MCF 10A (cell line): Measurements from ENCODE around the gene RINT1. TPM values are rescaled to one million over a fixed set of nuclear protein-coding genes. Genes with fewer than 3 reads are reported as not detected.

Experiments
- BruUV-seq: library from RNA; stranded (reverse); fragments of 400-500 nt; replicated peaks from 2 replicates; lab custom pipeline; 2021; lab: Mats Ljungman, UMichigan
- CTCF ChIA-PET: fragments of 300-600 bp; sonication (Branson Sonifier 250); formaldehyde crosslinking; extraction: SDS; loops from one replicate; lab custom pipeline; 2021; ENCODE audit warnings: antibody characterized with exemption, inconsistent platforms; lab: Yijun Ruan, JAX
- POLR2A ChIA-PET: fragments of 300-600, 350-650 bp; sonication (Branson Sonifier 250); formaldehyde crosslinking; extraction: SDS; loops from one replicate; lab custom pipeline; 2020; ENCODE audit warnings: antibody characterized with exemption, inconsistent platforms; lab: Yijun Ruan, JAX
- DNase-seq: peaks from one replicate; pipeline ENCODE4 v3.0.0-alpha.2; 2018; ENCODE audit not compliant: unreplicated experiment
- H3K27ac Mint-ChIP-seq: one replicate; pipeline ENCODE4 v1.8.0; 2022; ENCODE audit warnings: mild to moderate bottlenecking, low read depth, mixed read lengths; ENCODE audit not compliant: unreplicated experiment
- H3K27me3 Mint-ChIP-seq: one replicate; pipeline ENCODE4 v1.8.0; 2022; ENCODE audit warnings: mixed read lengths; ENCODE audit not compliant: insufficient read depth, unreplicated experiment
- H3K36me3 Mint-ChIP-seq: one replicate; pipeline ENCODE4 v1.8.0; 2022; ENCODE audit warnings: mild to moderate bottlenecking, moderate library complexity, mixed read lengths; ENCODE audit not compliant: insufficient read depth, unreplicated experiment
- H3K4me1 Mint-ChIP-seq: one replicate; pipeline ENCODE4 v1.8.0; 2022; ENCODE audit warnings: mixed read lengths; ENCODE audit not compliant: insufficient read depth, unreplicated experiment
- H3K4me3 Mint-ChIP-seq: one replicate; pipeline ENCODE4 v1.8.0; 2022; ENCODE audit warnings: mild to moderate bottlenecking, moderate library complexity, mixed read lengths; ENCODE audit not compliant: unreplicated experiment
- H3K9me3 Mint-ChIP-seq: one replicate; pipeline ENCODE4 v1.8.0; 2022; ENCODE audit warnings: mixed read lengths; ENCODE audit not compliant: unreplicated experiment
- intact Hi-C: fragments of 100-400 bp; cut with micrococcal nuclease; formaldehyde crosslinking; loops from 2 replicates; pipeline ENCODE4 v1.14.1; 2022
- total RNA-seq: library from RNA; stranded (reverse); gene quantifications from 2 replicates; pipeline ENCODE4 v1.2.3, GENCODE V29; 2022
- TF ChIP-seq, protein P1 (sequence below): fragments of 200-600 bp; IDR thresholded peaks from one replicate; pipeline ENCODE4 v1.8.0; 2022; ENCODE audit warnings: antibody characterized with exemption, mild to moderate bottlenecking; ENCODE audit not compliant: unreplicated experiment

RINT1 gene
- total RNA-seq, 1 experiment from 2014 or later: 29.2 TPM

DNA sequence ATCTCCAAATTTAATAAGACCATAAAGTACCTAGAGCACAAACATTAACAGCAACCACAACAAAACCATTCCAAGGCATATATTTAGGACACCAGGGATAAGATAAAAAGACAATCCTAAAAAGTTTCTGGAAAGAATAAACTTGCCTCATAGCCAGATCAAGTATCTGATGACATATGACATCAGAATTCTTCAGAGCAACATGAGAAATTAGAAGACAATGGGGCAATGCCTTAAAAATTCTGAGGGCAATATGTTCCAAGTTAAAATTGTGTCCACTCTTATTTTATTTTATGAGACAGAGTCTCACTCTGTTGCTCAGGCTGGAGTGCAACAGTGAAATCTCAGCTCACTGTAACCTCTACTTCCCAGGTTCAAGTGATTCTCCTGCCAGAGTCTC is 46.5 kb downstream of the RINT1 start:
- no peaks in the 10 kb centered on the region for H3K36me3 Mint-ChIP-seq
- no TSS peak for BruUV-seq

DNA sequence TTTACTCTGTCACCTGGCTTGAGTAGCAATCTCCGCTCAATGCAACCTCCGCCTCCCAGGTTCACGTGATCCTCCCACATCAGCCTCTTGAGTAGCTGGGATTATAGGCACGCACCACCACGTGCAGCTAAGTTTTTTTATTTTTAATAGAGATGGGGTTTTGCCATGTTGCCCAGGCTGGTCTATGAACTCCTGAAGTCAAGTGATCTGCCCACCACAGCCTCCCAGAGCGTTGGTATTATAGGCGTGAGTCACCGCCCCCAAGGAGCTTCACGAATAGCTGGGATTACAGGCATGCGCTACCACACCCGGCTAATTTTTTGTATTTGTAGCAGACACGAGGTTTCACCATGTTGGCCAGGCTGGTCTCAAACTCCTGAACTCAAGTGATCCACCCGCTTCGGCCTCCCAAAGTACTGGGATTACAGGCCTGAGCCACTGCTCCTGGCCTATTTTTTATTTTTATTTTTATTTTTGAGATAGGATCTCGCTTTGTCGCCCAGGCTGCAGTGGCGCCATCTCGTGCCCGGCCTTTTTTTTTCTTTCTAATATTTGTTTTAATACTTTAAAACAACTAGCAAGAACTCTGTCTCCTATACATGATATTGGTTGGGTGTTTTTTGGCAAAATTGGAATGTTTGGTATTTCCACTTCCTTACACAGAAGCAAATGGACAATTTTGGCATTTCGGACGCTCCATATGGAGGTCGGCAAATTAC is 48.2 kb downstream of the RINT1 start:
- TF ChIP-seq, protein P1, sequence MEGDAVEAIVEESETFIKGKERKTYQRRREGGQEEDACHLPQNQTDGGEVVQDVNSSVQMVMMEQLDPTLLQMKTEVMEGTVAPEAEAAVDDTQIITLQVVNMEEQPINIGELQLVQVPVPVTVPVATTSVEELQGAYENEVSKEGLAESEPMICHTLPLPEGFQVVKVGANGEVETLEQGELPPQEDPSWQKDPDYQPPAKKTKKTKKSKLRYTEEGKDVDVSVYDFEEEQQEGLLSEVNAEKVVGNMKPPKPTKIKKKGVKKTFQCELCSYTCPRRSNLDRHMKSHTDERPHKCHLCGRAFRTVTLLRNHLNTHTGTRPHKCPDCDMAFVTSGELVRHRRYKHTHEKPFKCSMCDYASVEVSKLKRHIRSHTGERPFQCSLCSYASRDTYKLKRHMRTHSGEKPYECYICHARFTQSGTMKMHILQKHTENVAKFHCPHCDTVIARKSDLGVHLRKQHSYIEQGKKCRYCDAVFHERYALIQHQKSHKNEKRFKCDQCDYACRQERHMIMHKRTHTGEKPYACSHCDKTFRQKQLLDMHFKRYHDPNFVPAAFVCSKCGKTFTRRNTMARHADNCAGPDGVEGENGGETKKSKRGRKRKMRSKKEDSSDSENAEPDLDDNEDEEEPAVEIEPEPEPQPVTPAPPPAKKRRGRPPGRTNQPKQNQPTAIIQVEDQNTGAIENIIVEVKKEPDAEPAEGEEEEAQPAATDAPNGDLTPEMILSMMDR: no peak
- H3K9me3 Mint-ChIP-seq: peaks cover 9% of the 10 kb centered on the region
- intact Hi-C loops: no loop called here
- H3K36me3 Mint-ChIP-seq: no peaks in the 10 kb centered on the region
- no TSS peak for BruUV-seq
- DNase-seq: no peak
- ChIA-PET CTCF (interaction anchor here (0.5 to 2.4 kb wide), 6 partner anchors 10 to 904 kb away, joined by 3 to 13 read pairs (median 3); no protein-coding TSS in a partner anchor), POLR2A (interaction anchor here (0.8 kb wide), 1 partner anchor 60 kb away, joined by 3 read pairs; no protein-coding TSS in a partner anchor)
- H3K27me3 Mint-ChIP-seq: no peaks in the 10 kb centered on the region
- no peak overlapping the region for H3K4me3 Mint-ChIP-seq
- no peak overlapping the region for H3K27ac Mint-ChIP-seq
- H3K4me1 Mint-ChIP-seq: no peaks in the 10 kb centered on the region

More for the DNA sequence above, 46.5 kb downstream of the RINT1 start:
- no peak overlapping the region for H3K27ac Mint-ChIP-seq
- H3K4me3 Mint-ChIP-seq: no peak overlapping the region
- intact Hi-C loops: no loop called here
- CTCF ChIA-PET: interaction anchor here (0.6 to 2.4 kb wide), 2 partner anchors 9 to 11 kb away, joined by 5 to 13 read pairs; no protein-coding TSS in a partner anchor
- POLR2A ChIA-PET: no interaction called here
- peaks cover 9% of the 10 kb centered on the region for H3K9me3 Mint-ChIP-seq
- H3K4me1 Mint-ChIP-seq: no peaks in the 10 kb centered on the region
- no peak for DNase-seq
- H3K27me3 Mint-ChIP-seq: no peaks in the 10 kb centered on the region
- TF ChIP-seq, protein P1: no peak

DNA sequence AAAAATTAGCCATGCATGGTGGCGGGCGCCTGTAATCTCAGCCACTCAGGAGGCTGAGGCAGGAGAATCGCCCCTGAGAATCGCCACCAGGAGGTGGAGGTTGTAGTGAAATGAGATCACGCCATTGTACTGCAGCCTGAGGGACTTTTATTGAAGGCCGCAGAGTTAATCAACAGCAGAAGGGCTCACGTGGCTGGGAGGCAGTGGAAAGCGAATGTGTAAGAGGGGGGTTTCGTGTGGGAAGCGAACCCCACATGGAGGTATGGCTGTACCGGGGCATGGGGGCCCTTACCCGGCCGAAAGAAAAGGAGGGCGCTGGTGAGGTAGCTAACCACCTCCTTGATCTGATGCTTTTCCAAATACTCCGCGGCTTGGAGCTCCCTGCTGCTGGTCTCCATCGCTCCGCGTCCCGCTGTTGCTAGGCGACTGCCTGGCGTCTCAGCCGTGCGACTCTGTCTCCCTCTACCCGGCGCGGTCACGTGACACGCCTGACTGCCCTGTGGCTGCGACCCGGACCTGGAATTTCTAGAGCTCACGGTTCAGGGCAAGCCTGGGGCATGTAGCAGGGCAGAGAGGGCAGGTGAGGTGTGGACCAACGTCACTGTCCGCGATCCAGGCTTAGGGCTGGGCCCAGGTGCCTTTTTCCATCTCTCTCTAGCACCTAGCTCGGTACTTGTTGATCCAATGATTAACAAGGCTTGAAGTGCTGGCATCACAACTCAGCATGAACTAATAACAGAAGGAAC is 49.2 kb downstream of the RINT1 start, which contains the start of gene EFCAB10:
TSS of gene EFCAB10 (minus strand) at position 428 of the 746 bp plus-strand sequence. CDS start at position 398, 30 bp downstream.
- DNase-seq: no peak
- intact Hi-C loops: no loop called here
- no peaks in the 10 kb centered on the region for H3K36me3 Mint-ChIP-seq
- no peaks in the 10 kb centered on the region for H3K27me3 Mint-ChIP-seq
- no peak within 1 kb of the TSS for H3K4me3 Mint-ChIP-seq
- ChIA-PET POLR2A (no interaction called here), CTCF (interaction anchor here (0.6 kb wide), 3 partner anchors 14 to 396 kb away, joined by 3 to 4 read pairs (median 3); no protein-coding TSS in a partner anchor)
- H3K9me3 Mint-ChIP-seq: peaks cover 9% of the 10 kb centered on the region
- no peak within 1 kb of the TSS for H3K27ac Mint-ChIP-seq
- BruUV-seq: no TSS peak
- TF ChIP-seq, protein P1: no peak
- no peaks in the 10 kb centered on the region for H3K4me1 Mint-ChIP-seq

DNA sequence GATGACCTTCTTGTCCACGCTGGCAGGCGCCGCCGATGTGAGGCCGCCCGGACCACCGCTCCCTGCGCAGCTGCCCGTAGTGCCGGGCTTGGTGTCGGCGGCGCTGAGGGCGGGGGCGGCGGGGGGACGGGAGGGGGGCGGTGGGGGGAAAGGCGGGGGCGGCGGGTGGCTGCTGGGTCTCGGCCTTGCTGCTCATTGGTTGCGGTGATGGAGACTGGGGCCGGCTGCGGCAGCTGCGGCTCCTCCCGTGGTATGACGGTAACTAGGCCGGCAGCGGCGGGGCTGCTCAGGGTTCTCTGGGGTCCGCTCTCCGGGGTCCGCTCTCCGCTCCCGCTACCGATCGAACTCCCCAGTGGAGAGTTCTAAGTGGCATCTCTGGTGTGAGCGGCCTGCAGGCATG is 51.1 kb downstream of the RINT1 start:
- H3K4me3 Mint-ChIP-seq: no peak overlapping the region
- ChIA-PET CTCF (no interaction called here), POLR2A (no interaction called here)
- no peaks in the 10 kb centered on the region for H3K27me3 Mint-ChIP-seq
- H3K27ac Mint-ChIP-seq: no peak overlapping the region
- intact Hi-C loops: no loop called here
- no TSS peak for BruUV-seq
- peaks cover 9% of the 10 kb centered on the region for H3K9me3 Mint-ChIP-seq
- no peaks in the 10 kb centered on the region for H3K4me1 Mint-ChIP-seq
- TF ChIP-seq, protein P1: no peak
- H3K36me3 Mint-ChIP-seq: no peaks in the 10 kb centered on the region
- no peak for DNase-seq
